ENCODE data around the gene FBXL20.
"Not testable (repeated sequence)": the region's sequence is repeated elsewhere in the genome, so short reads cannot be mapped to it uniquely, and the experiment has no call there.

Gene FBXL20

DNA sequence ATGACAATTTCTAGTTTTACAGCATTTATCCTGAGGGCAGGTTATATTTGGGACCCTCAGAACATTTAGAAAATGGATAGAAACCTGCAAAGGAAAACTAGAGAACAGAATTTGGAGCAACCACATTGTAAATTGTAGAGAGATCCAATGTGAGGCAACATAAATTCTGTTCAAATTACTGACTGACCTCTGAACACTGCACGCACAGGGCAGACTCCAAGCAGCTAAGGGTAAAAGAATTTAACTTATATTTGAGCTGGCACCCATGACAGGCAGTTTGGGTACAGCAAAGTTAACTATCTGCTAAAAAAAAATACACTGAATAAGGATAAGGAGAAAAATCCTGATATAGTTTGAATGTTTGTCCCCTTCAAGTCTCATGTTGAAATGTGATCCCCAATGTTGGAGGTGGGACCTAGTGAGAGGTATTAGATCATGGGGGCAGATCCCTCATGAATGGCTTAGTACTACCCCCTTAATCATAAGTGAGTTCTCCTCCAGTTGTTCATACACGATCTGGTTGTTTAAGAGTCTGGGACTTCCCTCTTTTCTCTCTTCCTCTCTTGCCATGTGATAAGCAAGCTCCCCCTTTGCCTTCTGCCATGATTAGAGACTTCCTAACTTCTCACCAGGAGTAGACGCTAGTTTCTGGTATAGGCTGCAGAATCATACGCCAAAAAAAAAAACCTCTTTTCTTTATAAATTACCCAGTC is 75.7 kb downstream of the FBXL20 start:
- DNase-seq, result no peak

DNA sequence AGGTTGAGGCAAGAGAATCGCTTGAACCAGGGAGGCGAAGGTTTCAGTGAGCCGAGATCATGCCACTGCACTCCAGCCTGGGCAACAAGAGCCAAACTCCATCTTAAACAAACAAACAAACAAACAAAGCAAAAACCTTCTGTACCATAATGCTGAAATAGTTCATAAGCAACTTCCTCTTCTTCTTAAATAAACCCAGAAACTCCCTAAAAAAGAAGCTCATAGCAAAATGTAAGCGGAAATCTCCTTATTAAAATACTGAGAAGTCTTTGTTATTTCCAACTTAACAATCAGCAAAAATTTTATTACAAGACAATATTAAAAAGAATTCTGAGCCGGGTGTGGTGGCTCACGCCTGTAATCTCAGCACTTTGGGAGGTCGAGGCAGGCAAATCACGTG is 82.8 kb downstream of the FBXL20 start:
- no peak for DNase-seq

DNA sequence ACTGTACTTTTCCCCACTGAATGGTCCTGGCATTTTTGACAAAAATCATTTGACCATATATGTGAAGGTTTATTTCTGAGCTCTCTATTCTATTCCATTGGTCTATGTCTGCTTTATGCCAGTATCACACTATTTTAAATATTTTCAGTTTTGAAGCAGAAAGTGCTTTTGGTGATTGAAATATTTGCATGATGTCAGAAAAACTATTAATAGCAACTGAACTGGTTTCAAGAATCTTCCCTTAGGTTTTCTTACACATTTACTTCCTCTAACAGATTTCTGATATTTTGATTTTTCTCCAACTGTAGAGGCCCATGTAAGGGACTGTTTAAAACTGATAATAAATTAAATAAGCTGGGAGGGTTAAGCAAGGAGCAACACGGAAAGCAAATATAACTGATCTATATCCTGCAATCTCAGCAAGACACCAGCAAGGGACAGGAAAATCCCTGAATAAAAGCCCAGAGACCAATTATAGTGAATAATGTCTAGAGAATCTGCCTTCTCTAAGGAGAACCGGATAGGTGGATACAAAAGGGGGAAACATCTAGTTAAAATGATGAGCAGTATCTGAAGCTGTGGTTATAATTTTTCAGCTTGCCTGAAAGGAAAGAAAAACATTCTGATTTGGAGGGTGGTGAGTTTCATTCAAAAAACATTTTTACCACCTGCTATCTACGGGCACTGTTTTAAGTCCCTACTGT is 94.8 kb downstream of the FBXL20 start:
- no peak for DNase-seq

DNA sequence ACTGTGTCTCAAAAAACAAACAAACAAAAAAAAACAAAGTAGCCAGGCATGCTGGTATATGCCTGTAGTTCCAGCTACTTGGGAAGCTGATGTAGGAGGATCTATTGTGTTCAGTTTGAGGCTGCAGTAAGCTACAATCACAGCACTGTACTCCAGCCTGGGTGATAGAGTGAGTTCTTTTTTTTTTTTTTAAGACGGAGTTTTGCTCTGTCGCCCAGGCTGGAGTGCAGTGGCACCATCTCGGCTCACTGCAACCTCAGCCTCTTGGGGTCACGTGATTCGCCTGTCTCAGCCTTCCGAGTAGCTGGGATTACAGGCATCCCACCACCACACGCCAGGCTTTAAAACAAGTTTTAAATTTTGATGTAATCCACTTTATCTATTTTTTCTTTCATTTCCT is 95.4 kb downstream of the FBXL20 start:
- DNase-seq, result no peak

DNA sequence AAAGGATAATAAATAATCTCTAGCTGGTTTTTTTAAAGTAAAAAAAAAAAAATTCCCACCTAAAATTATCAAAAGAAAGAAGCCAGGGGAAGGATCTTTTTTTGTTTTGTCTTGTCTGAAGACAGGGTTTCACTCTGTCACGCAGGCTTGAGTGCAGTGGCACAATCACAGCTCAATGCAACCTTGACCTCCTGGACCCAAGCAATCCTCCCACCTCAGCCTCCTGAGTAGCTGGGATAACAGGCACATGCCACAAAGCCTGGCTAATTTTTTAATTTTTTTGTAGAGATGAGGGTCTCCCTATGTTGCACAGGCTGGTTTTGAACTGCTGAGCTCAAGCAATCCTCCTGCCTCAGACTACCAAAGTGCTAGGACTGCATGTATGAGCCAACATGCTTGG is 97.2 kb downstream of the FBXL20 start:
- DNase-seq, result no peak

DNA sequence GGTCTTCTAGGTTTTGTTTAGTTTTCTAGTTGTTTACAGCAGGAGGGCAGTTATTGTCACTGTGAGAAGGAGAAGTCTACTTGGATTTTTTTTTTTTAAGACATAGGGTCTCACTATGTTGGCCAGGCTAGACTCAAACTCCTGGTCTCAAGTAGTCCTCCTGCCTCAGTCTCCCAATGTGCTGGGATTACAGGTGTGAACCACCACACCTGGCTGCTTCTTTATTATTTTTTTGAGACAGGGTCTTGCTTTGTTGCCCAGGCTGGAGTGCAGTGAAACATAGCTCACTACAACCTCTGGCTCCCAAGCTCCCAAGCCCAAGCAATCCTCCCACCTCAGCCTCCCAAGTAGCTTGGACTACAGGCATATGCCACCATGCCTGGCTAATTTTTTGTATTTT is 107.4 kb downstream of the FBXL20 start:
- DNase-seq, result no peak

DNA sequence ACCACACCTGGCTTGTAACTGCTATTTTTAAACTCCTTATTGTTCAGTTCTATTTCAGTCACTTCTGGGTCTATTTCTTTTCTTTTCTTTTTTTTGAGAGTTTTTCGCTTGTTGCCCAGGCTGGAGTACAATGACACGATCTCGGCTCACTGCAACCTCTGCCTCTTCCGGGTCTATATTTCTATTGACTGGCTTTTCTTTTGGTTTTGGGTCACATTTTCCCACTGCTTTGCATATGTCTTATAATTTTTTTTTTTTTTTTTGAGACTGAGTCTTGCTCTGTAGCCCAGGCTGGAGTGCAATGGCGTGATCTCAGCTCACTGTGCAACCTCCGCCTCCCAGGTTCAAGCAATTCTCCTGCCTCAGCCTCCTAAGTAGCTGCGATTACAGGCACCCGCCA is 108.9 kb downstream of the FBXL20 start:
- DNase-seq, result not testable (repeated sequence)

DNA sequence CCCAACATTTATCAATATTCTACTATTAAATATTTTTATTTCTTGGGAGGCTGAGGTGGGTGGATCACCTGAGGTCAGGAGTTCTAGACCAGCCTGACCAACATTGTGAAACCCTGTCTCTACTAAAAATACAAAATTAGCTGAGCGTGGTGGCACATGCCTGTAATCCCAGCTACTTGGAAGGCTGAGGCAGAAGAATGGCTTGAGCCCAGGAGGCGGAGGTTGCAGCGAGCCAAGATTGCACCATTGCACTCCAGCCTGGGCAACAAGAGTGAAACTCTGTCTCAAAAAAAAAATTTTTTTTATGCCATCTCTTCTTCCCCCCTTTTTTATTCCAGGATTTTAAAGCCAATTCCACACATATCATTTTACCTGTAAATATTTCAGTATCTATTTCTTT is 114.9 kb downstream of the FBXL20 start:
- DNase-seq, result not testable (repeated sequence)

DNA sequence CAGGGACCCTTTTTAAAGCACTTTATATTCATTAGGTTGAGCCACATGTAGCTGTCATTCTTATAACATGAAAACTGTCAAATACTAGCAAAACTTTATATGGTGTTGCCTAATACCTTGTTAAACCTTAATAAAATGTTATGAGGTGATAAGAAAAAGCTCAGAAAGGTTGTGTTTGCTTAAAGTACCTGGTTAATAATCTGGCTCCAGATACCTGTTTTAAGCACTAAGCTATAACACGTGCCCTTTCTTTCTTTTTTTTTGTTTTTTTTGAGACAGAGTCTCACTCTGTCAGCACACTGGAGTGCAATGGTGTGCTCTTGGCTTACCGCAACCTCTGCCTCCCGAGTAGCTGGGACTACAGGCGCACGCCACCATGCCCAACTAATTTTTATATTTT is 116.7 kb downstream of the FBXL20 start:
- no peak for DNase-seq

DNA sequence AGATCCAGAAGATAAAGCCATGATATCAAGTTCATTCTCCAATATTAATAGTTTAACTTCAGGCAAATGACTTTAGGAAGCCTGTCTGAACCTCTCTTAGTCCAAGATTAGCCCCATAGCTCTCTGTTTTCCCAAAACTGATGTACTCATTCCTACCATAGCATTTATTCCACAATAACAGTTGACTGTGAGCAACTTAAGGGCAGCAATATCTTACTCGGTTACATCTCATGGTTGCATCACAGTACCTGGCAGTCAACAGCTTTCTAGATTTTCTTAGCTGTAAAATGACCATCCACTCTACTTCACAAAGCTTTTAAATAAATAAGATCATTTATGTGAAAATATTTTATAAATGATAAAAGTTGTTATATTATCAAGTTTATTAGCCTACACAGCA is 117.5 kb downstream of the FBXL20 start:
- no peak for DNase-seq

DNA sequence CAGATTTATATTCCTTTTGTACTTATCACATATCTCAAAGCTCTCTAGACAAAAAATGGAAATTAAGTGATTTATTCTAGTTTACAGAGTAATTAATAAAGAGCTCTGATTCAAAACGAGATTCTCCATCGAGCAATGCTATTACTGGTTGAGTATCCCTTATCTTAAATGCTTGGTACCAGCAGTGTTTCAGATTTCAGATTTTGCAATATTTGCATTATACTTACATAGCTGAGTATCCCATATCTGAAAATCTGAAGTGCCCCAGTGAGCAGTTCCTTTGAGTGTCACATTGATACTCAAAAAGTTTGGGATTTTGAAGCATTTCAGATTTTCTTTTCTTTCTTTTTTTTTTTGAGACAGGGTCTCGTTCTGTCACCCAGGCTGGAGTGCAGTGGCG is 118.3 kb downstream of the FBXL20 start:
- no peak for DNase-seq

DNA sequence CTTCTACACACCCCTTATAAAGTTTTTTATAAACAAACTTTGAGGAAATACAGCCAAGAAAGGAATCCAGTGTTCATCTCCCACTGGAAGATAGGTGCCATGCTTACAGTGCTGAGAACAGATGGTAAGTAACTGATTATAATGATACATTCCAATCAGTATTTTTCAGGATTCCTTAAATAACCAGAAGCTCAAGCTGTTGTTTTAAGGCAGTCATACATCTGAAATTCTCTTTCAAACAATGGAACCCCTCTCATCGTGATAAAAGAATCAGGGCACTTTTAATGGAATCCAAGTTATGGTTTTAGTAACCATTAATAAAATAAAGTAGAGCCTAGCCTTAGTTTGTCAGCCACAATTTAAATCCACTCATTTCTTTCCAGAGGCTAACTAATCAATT is 119.6 kb downstream of the FBXL20 start:
- DNase-seq, result no peak

DNA sequence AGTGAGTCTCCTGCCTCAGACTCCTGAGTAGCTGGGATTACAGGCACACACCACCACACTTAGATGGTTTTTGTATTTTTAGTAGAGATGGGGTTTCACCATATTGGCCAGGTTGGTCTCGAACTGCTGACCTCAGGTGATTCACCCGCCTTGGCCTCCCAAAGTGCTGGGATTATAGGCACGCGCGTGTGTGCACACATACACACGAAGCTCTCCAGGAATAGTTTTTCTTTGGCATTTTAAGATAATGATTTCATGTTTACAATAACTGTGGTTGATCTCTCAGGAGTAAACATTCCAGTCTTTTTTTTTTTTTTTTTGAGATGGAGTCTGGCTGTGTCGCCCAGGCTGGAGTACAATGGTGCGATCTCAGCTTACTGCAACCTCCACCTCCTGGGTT is 123.2 kb downstream of the FBXL20 start:
- DNase-seq, result not testable (repeated sequence)

DNA sequence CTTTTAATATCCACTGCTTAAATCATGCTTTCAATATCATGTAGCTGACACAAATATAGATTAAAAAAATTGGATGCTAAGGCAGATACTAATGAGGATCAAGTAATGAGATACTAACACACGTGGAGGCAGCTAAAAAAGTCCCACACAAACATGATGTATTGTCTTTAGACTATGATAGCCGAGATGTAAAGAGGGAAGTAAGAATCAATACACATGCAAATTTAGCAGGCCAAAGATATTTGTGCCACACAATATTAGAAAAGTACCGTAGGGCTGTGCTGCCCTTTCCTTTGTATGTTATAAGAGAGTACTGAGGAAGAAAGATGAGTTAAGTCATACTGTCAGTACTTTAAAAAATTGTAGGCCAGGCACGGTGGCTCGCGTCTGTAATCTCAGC is 124.3 kb downstream of the FBXL20 start:
- no peak for DNase-seq

DNA sequence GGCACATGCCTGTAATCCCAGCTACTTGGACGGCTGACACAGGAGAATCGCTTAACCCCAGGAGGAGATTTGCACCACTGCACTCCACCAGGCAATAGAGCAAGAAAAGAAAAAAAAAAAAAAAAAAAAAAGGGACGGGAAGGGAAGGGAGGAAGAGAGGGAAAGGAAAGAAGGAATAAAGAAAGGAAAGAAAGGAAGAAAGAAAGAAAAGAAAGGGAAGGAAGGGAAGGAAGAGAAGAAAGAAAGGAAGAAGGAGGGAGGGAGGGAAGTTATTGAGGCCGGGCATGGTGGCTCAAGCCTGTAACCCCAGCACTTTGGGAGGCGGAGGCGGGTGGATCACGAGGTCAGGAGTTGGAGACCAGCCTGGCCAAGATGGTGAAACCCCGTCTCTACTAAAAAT is 125.3 kb downstream of the FBXL20 start:
- no peak for DNase-seq

DNA sequence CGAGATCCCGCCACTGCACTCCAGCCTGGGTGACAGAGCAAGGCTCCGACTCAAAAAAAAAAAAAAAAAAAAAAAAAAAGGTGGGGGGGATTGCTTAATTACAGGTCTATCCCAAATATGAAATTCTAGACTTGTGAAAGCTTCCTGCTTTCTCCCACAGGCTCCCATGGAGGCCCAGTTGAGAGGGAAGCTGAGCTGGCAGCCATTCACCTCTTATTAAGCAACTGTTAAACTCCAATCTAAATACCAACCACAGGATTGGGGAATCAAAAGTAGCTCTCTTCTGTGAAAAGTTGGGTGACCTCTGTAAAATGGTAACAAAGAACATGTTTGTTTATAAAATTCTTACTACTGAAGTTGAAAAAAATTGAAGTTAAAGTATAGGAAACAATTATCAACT is 129.9 kb downstream of the FBXL20 start:
- DNase-seq, result no peak

DNA sequence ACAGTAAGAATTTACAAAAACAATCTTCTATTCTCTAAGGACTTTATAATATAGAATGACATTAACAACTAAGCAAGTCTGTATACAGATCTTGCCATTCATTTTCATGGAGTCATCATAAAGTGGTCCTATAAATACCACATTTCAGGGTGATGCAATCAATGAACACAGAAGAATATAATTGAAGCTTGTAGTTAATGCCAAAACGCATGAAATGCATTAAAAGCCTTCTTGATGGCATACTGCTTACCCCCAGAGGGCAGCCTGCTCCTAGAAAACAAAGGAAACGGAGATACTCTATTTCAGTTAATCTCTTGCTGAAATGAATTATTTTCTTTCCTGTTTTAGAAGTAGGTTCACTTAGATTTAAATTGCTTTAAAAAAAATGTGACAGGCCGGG is 130.5 kb downstream of the FBXL20 start:
- DNase-seq, result no peak

DNA sequence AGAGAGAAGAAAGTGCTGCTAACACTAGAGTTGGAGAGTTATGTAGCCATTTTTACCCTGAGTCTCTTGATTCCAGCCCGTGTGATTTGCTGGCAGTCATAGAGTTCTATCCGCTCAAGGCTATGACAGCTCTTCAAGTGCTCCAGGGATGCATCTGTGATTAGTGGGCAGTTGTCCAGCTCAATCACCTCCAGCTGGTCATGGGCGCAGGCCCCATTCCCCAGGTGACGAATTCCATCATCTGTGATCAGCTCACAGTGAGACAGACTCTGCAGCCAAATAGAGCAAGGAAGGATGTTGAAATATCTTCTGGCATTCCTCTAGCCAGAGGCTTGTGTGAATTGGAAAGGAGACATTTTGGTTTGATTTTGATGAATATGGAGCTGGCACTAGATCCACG is 137.3 kb downstream of the FBXL20 start:
- no peak for DNase-seq

DNA sequence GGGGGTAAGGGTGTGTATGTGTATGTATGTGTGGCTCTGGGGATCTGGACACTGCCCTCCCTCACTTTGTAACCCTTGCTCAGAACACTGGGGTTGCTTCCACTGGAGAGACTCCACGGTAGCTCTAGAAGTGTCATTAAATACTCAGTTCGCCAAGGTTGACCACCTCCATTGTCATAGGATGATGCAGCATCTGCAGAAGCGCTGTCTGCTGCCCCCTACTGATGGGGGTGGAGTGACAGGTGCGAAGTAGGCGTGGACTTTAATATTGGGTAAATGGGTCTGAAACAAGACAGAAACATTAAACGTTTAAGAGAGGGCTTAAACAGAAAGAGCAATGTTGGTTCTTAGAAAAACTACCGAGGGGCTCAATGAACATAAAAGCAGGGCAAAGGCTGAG is 140.1 kb downstream of the FBXL20 start:
- DNase-seq, result peak; percentile 22

DNA sequence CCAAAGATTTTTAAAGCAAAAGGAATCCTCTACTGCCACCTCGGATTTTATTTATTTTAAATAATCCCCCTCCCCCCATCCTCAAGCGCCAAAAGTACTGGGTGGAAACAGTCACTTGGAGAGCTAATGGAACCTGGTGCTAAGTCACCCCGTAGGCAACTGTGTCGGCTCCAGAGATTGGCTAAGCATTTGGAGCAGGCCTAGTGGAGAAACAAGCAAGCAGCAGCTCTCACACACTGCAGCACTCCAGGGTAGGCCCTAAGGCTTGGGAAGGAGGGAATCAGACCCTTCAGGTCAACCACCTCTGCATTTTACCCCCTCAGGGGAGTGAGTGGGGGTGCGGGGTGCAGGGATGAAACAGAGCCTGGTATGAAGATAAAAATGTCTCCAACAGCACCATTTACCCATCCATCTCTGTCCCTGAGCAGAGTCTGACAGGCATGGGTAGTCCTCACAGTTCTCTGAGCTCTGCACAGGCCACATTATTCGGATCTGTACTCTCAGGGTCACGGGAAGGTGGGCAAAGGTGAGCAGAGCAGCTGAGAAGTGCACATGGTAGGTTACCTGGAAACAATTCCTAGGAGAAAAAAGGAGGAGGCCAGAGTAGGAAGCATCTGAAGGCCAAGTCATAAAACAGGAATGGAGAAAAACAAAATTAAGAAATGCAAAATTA is 148.5 kb downstream of the FBXL20 start:
- DNase-seq, result no peak

DNA sequence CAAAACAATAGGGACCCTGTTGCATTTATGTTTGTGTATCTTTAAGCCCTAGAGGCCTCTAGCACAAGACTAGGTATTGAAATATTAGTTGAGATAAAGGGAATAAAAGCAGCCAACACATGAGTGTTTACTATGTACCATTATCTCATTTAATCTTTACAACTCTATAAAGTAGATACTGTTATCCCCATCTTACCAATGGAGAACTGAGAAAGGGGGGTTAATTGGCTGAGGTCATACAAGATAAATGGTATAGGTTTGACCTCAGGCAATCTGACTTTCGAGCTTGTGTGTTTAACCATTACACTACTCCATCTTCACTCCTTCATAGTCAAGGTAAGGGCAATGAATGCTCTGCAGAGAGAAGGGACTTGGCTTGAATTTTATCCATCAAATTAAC is 149.4 kb downstream of the FBXL20 start:
- DNase-seq, result no peak

DNA sequence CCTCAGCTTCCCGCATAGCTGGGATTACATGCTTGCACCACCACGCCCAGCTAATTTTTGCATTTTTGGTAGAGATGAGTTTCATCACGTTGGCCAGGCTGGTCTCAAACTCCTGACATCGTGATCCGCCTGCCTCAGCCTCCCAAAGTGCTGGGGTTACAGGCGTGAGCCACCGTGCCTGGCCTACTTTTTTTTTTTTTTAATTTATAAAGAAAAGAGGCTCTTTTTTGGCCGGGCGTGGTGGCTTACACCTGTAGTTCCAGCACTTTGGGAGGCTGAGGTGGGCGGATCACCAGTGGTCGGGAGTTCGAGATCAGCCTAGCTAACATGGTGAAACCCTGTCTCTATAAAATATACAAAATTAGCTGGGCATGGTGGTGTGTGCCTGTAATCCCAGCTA is 151.3 kb downstream of the FBXL20 start:
- DNase-seq, result not testable (repeated sequence)

DNA sequence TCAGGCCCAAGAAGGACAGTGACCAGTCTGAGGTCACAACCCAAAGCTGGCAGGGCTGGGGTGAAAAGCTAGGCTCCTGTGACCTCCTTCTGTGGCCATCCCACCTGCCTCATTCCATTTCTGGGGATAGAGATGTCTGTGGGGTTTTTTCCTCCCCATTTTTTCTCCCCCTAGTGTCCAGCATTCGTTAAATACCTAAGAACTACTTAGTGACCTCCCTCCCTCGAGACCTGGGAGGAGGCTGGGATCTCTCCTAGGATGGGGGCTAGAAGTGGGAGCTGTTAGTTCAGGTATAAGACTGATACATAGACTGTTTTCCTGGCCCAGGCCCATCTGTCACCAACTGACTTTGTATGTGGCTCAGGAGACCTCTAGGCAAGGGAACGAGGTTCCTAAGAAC is 155.2 kb downstream of the FBXL20 start:
- DNase-seq, result no peak

Measured in CD4-positive, alpha-beta T cell treated with Interleukin-10 for 1 hour (primary cell).